T-helper 2 cell treated with Interferon-gamma antibody and Interleukin-4, amounts not matched to agents 100 ng/mL and 5 ng/mL, for 36 hours (primary cell): Measurements from ENCODE around the gene GPA33. TPM values are rescaled to one million over a fixed set of nuclear protein-coding genes. Genes with fewer than 3 reads are reported as not detected.
"Not testable (repeated sequence)": the region's sequence is repeated elsewhere in the genome, so short reads cannot be mapped to it uniquely, and the experiment has no call there.

Experiments
- intact Hi-C: fragments of 100-400 bp; cut with micrococcal nuclease; formaldehyde crosslinking; loops from one replicate; pipeline ENCODE4 v1.15.1; 2023
- total RNA-seq: library from RNA; stranded (reverse); gene quantifications from 2 replicates; pipeline ENCODE4 v1.2.3, GENCODE V29; 2022

GPA33 gene
- total RNA-seq, 1 donor from 2014 or later, result 3.9 TPM

DNA sequence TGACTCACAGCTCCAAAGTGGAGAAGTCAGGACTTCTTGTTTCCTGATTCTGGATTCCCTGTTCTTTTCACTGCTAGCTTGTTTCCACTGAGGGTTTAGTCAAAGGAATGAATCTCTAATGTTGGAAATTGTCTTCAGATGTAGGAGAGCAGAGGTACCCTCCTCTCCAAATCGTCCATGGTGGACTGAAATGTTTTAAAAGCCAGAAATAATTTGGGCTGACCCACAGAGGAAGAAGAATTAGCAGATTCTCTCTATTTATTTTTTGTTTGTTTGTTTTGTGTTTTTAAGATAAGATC is 30.4 kb downstream of the GPA33 start:
- intact Hi-C loops, result loop anchor here (1.0 to 10.0 kb wide), 4 partner anchors 85 to 1132 kb away; partner anchors contain the start of gene ILDR2

DNA sequence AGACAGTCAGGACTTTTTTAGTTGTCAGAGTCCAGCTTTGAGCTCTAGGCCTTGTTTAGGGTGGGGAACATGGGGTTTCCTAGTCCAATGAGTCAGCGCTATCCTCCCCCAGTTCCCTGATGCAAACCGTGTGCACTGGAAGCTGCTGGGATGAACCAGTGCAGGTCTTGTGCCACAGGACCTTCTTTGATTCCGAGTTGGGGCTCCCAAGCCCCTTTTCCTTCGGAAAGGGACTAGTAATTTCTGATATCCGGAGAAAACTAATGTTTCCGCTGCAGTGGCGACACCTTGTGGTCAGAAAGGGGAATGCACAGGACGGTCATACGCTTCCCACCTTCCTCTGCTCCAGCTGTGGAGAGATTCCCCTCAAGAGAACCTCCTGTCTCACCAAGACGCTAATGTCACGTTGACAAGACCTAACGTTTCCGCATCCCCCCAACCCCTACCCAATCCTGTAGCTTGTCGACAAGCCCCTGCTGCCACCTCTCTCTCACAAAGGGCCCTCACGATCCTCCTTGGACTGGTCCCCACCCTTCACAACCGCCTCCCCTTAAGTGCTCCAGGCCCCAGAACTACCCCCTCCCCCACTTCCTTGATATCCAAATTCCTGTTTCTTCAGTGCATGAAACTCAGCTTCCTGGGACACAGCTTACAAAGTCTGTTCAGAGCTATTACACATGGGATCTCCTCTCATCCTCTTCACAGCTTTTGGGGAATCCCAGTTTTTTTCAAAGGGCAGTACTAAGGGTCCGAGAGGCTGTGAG is 30.9 kb downstream of the GPA33 start:
- intact Hi-C loops, result loop anchor here (1.0 to 5.0 kb wide), 3 partner anchors 84 to 1132 kb away; partner anchors contain the start of gene ILDR2

DNA sequence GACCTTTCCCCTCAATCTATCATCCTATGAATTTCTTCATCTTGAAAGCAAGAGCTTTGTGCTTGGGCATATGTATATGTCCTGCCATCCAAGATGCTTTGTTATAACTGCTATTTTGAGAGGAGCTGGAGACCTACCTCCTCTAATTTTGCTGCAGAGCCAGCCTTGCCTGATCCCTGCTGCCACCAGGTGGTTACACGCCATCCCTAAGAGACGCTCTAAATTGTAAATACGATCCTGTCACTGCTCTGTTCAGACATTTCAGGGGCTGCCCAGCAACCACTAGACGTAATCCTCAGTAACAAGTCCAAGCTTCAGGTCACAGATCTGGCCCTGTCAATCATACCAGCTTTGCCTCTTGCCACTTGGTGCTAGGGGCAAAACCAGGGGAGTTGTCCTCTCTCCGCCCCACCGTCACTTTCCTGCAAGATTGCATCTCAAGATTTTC is 32.9 kb downstream of the GPA33 start:
- intact Hi-C loops, result loop anchor here (5.0 kb wide), 1 partner anchor 1130 kb away; no protein-coding TSS in a partner anchor

DNA sequence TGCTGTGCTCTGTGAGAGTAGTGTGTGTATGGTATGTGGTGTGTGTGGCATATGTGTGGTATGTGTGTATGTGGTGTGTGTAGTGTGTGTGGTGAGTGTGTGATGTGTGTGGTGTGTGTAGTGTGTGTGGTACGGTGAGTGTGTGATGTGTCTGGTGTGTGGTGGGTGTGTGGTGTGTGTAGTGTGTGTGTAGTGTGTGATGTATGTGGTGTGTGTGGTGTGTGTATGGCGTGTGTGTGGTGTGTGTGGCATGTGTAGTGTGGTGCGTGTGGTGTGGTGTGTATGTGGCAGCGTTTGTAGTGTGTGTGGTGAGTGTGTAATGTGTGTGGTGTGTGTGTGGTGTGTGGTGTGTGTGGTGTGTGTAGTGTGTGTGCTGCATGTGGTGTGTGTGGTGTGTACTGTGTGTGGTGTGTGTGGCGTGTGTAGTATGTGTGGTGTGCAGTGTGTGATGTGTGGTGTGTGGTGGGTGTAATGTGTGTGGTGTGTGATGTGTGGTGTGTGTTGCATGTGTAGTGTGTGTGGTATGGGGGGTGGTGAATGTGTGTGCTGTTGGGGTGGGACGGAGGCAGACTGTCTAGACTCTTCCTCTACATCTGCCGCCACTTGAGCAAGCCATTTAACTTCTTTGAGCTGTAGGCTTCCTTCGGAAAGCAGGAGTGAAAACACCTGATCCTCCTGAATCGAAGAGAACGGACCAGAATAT is 33.5 kb downstream of the GPA33 start:
- intact Hi-C loops, result loop anchor here (5.0 kb wide), 1 partner anchor 1129 kb away; no protein-coding TSS in a partner anchor

DNA sequence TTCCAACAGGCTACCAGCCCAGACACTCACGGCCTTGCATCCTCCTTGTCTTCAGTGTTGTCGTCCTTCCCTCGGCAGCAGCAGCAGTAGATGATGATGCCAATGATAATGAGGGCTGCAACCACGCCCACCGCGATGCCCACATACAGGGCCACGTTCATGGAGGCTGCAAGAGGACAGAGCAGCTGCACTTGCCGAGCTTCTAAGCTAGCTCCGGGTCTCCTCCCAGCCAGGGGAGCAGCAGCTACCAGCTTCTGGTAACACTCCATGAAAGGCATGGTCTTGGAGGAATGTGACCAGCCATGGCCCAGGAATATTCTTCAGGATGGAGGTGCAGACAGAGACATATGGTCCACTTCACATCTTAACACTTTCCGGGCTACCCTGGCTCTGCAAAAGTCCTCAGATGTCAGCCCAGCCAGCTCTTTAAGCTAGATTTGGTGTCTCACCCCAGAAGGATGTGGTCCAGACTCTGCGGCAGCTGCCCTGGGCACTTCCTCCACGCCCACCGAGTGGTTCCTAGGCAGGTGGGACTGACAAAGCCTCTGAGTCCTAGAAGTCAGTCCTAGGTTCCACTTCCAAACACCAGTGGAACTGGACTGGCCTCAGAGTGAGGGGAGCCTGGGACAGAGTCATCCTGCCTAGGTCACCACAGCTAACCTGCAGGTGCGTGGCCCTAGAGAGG is 35.1 kb downstream of the GPA33 start:
- intact Hi-C loops, result loop anchor here (5.0 kb wide), 1 partner anchor 1128 kb away; no protein-coding TSS in a partner anchor

DNA sequence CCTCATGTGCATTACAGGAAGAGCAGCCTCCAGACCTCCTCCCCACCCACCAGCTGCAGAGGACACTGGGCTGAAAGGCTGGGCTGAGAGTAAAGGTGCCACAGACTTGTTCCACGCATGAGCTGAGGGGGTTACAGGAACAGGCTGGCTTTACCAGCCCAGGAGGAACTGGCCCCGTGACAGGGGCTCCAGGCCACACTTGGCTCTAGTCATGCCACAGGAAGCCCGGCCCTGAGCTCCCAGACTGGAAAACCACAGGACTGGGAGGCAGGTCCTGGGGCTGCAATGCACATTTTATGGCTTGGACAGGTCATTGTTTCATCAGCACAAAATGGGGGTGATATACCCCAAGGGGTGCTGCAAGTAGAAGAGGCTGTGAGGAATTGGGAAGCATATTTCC is 35.6 kb downstream of the GPA33 start:
- intact Hi-C loops, result no loop called here

DNA sequence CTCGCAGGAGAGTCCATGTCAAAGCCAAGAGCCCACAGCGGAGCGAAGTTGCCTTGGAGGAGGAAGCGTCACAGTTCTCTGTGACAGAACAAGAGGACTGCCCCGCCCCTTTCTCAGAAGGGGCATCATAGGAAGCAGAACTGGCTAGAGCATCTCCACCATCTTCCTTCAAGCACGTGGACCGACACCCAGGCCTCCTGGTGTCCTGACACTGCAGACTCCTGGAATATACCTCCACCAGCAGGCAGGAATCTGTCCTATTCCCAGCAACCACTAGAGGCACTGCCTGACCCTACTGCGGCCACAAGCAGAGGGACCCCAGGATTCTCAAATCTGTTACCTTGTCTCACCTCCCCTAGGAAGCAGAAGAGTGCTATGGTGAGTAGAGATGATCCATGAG is 37.8 kb downstream of the GPA33 start:
- intact Hi-C loops, result no loop called here

DNA sequence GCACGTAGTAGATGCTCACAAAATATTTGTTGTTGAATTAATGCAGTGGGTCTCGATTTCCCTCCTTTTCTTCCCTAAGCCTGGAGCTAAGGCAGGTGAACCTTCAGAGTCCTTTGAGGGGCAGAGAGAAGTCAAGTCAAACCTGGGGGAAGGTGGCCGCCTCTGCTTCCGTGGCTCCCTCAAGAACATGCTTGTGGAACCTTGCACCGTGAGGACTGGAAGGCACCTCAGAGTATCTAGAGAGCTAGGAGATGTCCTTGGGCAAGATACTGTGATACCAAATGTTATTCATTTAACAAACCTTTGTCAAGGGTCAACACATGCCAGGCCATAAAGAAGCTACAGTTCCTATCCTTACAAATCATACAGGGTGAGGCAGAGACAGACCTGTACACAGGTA is 38.3 kb downstream of the GPA33 start:
- intact Hi-C loops, result no loop called here

DNA sequence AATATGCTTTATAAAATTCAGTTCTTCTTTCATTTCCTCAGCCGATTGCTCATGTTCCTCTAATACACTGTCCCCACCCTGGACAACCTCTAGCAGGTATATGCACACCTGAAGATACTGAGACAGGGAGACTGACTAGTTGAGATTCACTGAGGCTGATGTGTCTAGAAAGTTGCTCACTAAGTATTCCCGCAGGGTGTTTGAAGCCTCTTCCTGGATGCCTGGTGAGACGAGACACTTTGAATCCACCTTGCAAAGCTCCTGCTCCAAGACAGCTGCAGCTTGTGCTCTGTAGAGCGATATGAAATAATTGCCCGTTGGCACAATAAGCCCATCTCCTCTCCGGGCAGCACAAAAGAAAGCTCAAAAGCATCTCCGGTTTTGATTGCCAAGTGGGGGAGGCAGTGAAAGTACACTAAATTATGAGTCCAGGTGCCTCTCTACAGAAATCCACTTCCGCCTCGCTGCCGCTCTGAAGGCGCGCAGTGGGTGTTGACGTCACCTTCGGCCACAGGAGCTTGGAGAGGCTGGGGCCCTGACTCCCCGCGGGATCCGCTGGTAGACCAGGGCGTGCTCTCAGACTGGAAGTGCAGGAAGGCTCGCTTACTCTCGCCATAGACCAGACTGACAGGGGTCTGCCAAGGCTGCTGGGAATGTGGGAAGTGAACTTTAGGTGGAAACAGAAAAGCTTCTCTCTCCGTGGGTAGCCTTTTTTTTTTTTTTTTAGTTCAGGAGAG is 46.3 kb downstream of the GPA33 start:
- intact Hi-C loops, result loop anchor here (5.0 kb wide), 1 partner anchor 67 kb away; the partner anchor contains the start of gene ILDR2

DNA sequence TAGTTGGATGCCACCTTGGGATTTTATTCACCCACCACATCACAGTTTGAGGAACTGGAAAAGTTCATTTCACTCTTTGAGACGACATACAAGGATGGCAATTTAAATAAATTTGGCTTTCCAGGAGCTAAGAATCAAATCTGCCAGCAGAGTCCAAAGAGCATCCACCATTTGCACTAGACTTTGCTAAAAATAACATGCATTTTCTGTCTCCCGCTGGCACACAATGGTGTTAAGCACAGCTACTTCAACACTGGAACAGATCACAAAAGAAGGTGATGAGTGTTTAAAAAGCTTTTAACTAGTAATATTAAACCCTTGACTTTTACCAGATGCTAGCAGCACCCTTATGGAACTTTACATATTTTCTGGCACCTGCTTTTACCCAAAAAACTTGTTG is 56.5 kb downstream of the GPA33 start:
- intact Hi-C loops, result no loop called here

DNA sequence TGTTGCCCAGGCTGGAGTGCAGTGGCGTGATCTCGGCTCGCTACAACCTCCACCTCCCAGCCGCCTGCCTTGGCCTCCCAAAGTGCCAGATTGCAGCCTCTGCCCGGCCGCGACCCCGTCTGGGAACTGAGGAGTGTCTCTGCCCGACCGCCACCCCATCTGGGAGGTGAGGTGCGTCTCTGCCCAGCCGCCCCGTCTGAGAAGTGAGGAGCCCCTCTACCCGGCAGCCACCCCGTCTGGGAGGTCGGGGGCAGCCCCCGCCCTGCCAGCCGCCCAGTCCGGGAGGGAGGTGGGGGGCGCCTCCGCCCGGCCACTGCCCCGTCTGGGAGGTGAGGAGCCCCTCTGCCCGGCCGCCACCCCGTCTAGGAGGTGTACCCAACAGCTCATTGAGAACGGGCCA is 60.6 kb downstream of the GPA33 start:
- intact Hi-C loops, result not testable (repeated sequence)

DNA sequence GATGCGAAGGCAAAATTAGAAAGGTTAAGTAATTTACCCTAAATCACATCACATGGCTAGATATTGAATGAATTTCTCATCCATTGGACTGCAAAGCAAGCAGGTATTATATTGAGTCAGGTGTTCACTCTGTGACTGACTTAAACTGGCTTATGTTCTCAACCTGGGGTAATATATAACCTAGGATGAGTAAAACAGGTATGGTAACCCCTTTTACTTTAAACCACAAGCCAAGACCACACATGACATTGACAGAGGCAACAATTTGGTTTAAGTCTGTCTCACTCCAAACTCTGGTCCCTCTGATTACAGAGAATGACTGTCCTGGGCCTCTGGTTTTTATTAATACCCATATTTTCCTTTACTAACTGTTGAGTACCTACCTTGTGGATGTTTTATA is 67.8 kb downstream of the GPA33 start:
- intact Hi-C loops, result no loop called here

DNA sequence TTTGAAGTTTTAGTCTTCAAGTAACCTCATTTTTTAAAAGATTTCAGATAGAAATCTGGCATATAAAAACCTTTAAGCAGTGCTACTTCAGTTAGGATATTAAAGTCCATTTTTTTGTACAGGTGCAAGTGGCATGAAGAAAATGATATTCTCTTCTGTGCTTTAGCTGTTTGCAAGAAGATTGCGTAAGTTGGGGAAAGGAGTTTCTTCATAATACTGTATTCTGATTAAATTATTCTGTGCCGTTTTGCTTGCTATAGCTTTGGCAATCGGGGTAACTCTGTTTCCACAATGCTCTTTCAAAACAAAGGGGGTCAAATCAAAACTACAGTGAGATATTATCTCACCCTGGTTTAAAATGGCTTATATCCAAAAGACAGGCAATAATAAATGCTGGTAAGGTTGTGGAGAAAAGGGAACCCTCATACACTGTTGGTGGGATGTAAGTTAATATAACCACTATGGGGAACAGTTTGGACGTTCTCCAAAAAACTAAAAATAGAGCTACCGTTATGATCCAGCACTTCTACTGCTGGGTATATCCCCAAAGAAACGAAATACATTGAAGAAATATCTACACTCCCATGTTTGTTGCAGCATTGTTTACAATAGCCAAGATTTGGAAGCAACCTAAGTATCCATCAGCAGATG is 74.0 kb downstream of the GPA33 start:
- intact Hi-C loops, result no loop called here

DNA sequence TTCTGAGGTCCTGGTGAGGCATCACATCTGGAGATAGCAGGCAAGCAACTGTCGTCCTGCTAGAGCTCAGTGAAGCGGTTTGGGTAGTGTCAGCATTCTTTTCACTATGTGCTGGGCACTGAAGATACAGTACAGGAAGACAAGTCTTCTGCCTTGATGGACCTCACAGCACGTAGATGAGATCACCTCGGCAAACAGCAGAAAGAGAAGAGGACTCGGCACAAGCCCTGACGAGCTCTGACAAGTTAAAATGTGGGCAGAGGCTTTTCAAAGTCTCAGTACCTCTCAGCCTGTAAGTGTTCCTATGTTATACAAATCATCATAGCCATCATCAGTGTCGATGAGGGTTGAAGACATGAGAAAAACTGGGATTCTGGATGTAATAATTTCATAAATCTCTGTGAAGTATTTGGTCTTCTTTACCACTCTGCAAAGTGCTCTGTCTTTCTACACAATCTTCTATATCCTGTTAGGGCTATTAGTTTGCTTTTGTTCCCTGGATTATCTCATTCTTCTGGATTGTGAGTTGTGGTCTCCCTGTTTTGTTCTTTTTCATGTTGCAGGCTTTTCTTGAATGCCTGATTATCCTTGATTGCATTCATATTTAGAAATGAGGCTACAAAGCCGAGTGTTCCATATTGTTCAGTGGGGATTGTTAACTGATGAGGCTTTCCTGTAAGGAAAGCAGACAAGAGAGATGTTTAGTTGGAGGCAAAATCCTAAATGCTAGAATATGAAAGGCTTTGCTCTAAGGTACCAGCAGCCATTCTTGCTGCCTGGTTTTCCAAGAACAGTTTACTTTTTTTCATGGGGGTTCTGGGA is 76.9 kb downstream of the GPA33 start:
- intact Hi-C loops, result no loop called here

DNA sequence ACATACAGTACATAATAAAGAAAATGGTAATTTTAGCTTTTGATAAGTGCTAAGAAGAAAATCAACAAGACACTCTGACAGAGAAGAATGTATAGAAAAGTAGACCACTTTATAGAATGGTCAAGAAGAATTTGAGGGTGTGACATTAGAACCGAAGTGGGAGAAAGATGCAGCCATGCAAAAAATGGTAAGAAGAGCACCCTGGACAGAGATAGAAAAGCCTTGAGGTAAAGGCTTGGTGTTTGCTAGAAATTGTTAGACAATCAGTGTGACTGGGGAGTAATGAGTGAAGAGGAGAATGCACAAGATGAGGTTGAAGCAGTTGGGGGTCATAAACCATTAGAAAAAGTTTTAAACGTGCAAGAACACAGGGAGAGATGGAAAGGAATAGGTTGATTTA is 77.6 kb downstream of the GPA33 start:
- intact Hi-C loops, result no loop called here

DNA sequence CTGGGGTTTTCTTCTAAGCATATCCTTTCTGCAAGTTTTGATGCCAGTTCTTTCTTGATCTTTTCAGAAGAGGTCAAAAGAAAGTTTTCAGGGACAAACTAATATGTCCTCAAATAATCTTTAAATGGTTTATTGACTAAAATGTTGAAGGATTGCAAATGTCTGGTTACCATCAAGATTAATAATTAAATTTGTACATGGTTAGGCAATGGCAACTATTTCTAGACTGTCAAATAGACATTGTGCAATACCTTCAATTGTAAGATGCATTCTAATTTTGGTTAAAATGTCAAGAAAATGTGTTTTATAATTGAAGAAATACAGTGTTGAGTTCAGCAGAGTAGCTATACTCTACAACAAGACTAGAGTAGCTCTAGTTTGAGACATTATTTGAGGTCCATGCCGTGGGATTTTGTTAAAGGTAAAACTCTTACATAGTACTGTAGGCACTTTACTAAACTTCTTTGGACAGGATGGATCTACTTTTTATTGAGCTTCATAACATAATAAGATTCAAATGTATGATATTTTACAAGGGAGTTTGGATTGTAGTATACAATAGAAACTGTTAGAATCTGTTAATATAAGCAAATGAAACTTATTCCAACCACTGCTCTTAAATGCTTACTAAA is 78.5 kb downstream of the GPA33 start:
- intact Hi-C loops, result no loop called here

DNA sequence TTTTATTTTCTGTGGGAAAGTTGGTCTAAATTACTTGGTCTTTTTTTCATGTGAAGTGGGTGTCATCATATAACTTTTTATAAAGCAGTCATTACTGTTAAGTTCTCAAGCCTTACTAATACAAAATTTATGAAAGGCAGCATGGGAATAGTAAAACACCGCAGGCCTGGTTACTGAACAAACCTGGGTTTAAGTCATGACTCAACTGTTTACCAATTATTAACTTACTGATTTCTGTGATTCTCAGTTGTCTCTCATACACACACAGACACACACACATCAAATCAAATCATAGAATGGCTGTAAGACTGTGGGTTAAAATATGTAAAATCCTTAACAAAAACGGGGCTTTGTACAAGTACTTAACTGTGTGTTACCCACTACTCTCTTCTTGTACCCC is 86.5 kb downstream of the GPA33 start:
- intact Hi-C loops, result no loop called here
